A673 (cell line): ENCODE data around the gene DNAJC28. TPM values are rescaled to one million over a fixed set of nuclear protein-coding genes. Genes with fewer than 3 reads are reported as not detected.
"Not testable (repeated sequence)": the region's sequence is repeated elsewhere in the genome, so short reads cannot be mapped to it uniquely, and the experiment has no call there.

Experiments
- BruUV-seq: library from RNA; stranded (reverse); fragments of 400-500 nt; replicated peaks from 2 replicates; lab custom pipeline; 2021; lab: Mats Ljungman, UMichigan
- CTCF ChIA-PET: fragments of 300-600 bp; sonication (Branson Sonifier 250); formaldehyde crosslinking; loops from one replicate; lab custom pipeline; 2022; ENCODE audit warnings: antibody characterized with exemption; lab: Charles Lee
- POLR2A ChIA-PET: fragments of 300-600 bp; sonication (Branson Sonifier 250); formaldehyde crosslinking; loops from one replicate; lab custom pipeline; 2022; ENCODE audit warnings: antibody characterized with exemption; ENCODE audit not compliant: low non-redundant PET; lab: Charles Lee
- DNase-seq: peaks from one replicate; pipeline ENCODE4 v3.0.0-alpha.2; 2015; ENCODE audit warnings: low spot score
- H3K27ac ChIP-seq: fragments of 200-600 bp; sonication (generic); 2 replicates; pipeline ENCODE4 v1.5.1; 2016; ENCODE audit warnings: mixed run types, low read depth, mild to moderate bottlenecking, mixed read lengths, antibody characterized with exemption, low read length; ENCODE audit not compliant: poor library complexity, severe bottlenecking
- H3K27me3 ChIP-seq: fragments of 200-600 bp; sonication (generic); replicated peaks from 2 replicates; pipeline ENCODE4 v1.6.1; 2017; ENCODE audit warnings: mixed run types, low read depth, mild to moderate bottlenecking, mixed read lengths, antibody characterized with exemption, low read length; ENCODE audit not compliant: insufficient read depth, poor library complexity
- H3K36me3 ChIP-seq: fragments of 200-600 bp; sonication (generic); 2 replicates; pipeline ENCODE4 v1.6.1; 2016; ENCODE audit warnings: mixed run types, mild to moderate bottlenecking, mixed read lengths, antibody characterized with exemption, low read length; ENCODE audit not compliant: insufficient read depth, poor library complexity, severe bottlenecking
- H3K4me1 ChIP-seq: fragments of 200-600 bp; sonication (generic); 2 replicates; pipeline ENCODE4 v1.6.1; 2017; ENCODE audit warnings: mixed run types, mild to moderate bottlenecking, mixed read lengths, antibody characterized with exemption, low read length; ENCODE audit not compliant: insufficient read depth, poor library complexity, severe bottlenecking
- H3K4me3 ChIP-seq: fragments of 200-600 bp; sonication (generic); 2 replicates; pipeline ENCODE4 v1.5.1; 2016; ENCODE audit warnings: low read depth, mixed run types, mild to moderate bottlenecking, mixed read lengths, low read length; ENCODE audit not compliant: poor library complexity, severe bottlenecking
- H3K9me3 ChIP-seq: fragments of 200-600 bp; sonication (generic); 2 replicates; pipeline ENCODE4 v1.6.1; 2016; ENCODE audit warnings: mixed run types, low read depth, mild to moderate bottlenecking, mixed read lengths, antibody characterized with exemption, low read length; ENCODE audit not compliant: poor library complexity, severe bottlenecking
- EZH2 ChIP-seq: fragments of 200-600 bp; sonication (generic); IDR thresholded peaks from 2 replicates; pipeline ENCODE4 v1.6.1; 2017; ENCODE audit warnings: borderline replicate concordance, low read depth, mild to moderate bottlenecking, mixed read lengths, antibody characterized with exemption, low read length; ENCODE audit not compliant: poor library complexity, severe bottlenecking
- intact Hi-C: fragments of 100-400 bp; cut with micrococcal nuclease; formaldehyde crosslinking; loops from one replicate; pipeline ENCODE4 v1.10.0; 2022; ENCODE audit not compliant: unreplicated experiment
- total RNA-seq: library from RNA; stranded (reverse); gene quantifications from 2 replicates; pipeline ENCODE4 v1.2.3, GENCODE V29; 2021
- TF ChIP-seq, protein P1 (sequence below): fragments of 300-800, 200-600 bp; sonication (generic); conservative IDR thresholded peaks from 2 replicates; pipeline ENCODE4 v1.5.1; 2017; ENCODE audit warnings: low read depth, mild to moderate bottlenecking, antibody characterized with exemption, low read length, moderate library complexity, mixed read lengths

DNAJC28 gene
- total RNA-seq, 1 experiment from 2014 or later: 1.7 TPM

DNA sequence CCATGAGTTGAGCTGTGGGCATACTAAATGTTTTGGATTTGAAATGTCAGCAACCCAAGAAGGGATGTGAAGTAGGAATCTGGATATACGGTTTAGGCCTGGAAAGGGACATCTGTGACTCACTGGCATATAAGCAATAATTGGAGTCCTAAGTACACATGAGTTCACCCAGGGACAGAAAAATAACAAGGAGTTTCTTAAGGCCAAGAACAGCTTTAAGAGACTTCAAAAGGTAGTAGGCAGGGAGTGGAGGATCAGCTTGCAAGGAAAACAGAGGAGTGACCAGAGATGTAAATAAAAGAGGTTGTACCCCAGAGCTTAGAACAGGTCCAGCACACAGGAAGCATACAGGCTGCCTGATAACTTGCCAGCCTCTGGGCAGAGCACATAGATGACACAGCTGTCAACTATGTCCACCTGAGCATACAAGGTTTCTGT, 39.9 kb downstream of the DNAJC28 start:
- Histone ChIP-seq H3K4me3 (no peak overlapping the region), H3K27me3 (no peaks in the 10 kb centered on the region), H3K36me3 (peaks cover 4% of the 10 kb centered on the region), H3K27ac (no peak overlapping the region), H3K9me3 (no peaks in the 10 kb centered on the region), H3K4me1 (no peaks in the 10 kb centered on the region)
- intact Hi-C loops: no loop called here
- no TSS peak for BruUV-seq
- ChIA-PET CTCF (no interaction called here), POLR2A (interaction anchor here (0.6 kb wide), 1 partner anchor 325 kb away, joined by 10 read pairs; no protein-coding TSS in a partner anchor)
- no peak for TF ChIP-seq EZH2
- TF ChIP-seq, protein P1, sequence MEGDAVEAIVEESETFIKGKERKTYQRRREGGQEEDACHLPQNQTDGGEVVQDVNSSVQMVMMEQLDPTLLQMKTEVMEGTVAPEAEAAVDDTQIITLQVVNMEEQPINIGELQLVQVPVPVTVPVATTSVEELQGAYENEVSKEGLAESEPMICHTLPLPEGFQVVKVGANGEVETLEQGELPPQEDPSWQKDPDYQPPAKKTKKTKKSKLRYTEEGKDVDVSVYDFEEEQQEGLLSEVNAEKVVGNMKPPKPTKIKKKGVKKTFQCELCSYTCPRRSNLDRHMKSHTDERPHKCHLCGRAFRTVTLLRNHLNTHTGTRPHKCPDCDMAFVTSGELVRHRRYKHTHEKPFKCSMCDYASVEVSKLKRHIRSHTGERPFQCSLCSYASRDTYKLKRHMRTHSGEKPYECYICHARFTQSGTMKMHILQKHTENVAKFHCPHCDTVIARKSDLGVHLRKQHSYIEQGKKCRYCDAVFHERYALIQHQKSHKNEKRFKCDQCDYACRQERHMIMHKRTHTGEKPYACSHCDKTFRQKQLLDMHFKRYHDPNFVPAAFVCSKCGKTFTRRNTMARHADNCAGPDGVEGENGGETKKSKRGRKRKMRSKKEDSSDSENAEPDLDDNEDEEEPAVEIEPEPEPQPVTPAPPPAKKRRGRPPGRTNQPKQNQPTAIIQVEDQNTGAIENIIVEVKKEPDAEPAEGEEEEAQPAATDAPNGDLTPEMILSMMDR: no peak
- DNase-seq: no peak

DNA sequence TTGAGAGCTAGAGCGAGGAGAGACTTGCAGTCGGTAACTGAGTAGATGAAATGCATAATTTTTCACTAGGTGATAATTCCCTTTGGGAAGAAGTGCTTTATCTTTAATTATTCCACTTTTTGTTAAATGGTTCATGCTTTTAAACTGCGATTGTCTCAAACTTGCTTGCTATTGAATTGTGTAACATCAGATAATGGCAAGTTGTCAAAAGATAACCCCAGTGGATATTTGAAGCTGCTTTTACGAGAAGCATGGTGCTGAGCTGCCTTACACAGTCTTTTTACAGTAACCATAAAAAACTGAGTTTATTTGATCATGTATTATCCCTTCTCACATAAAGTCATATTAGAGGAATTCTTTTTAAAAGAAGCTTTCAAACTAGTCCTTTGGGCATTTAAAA, 41.9 kb downstream of the DNAJC28 start:
- no peaks in the 10 kb centered on the region for H3K36me3 ChIP-seq
- intact Hi-C loops: loop anchor here (5.0 to 10.0 kb wide), 3 partner anchors 455 to 617 kb away; no protein-coding TSS in a partner anchor
- no peak overlapping the region for H3K27ac ChIP-seq
- no peak overlapping the region for H3K4me3 ChIP-seq
- CTCF ChIA-PET: no interaction called here
- BruUV-seq: no TSS peak
- no peaks in the 10 kb centered on the region for H3K9me3 ChIP-seq
- no peaks in the 10 kb centered on the region for H3K27me3 ChIP-seq
- TF ChIP-seq, protein P1: no peak
- no peak for TF ChIP-seq EZH2
- H3K4me1 ChIP-seq: no peaks in the 10 kb centered on the region
- POLR2A ChIA-PET: no interaction called here
- DNase-seq: no peak

DNA sequence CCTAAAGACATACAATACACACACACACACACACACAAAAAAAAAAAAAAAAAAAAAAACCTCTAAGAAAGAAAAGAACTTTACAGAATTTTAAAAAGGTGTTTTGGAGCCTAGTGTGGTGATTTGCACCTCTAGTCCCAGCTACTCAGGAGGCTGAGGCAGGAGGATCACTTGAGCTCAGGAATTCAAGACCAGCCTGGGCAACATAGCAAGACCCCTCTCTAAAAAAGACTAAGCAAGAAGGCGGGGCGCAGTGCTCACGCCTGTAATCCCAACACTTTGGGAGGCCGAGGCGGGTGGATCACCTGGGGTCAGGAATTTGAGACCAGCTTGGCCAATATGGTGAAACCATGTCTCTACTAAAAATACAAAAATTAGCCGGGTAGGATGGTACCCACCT, 44.9 kb downstream of the DNAJC28 start:
- POLR2A ChIA-PET, H3K4me1 ChIP-seq, H3K4me3 ChIP-seq, H3K27ac ChIP-seq, H3K9me3 ChIP-seq, BruUV-seq, H3K27me3 ChIP-seq, DNase-seq, H3K36me3 ChIP-seq: not testable (repeated sequence)
- intact Hi-C loops: loop anchor here (5.0 to 10.0 kb wide), 3 partner anchors 452 to 614 kb away; no protein-coding TSS in a partner anchor
- CTCF ChIA-PET: interaction anchor here (3.9 kb wide), 1 partner anchor 247 kb away, joined by 35 read pairs; no protein-coding TSS in a partner anchor

DNA sequence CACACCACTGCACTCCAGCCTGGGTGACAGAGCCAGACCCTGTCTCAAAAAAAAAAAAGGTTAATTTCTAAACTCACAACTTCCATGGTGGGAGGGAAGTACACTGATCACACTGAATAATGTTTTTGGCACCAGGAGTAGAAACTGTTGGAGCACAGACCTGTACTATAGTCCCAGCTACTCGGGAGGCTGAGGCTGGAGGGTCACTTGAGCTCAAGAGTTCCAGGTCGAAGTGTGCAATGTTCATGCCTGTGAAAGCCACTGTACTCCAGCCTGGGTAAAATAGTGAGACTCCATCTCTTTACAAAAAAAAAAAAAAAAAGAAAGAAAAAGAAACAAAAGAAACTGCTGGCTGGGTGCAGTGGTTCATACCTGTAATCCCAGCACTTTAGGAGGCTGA, 47.0 kb downstream of the DNAJC28 start:
- peaks cover 11% of the 10 kb centered on the region for H3K4me1 ChIP-seq
- H3K27ac ChIP-seq: no peak overlapping the region
- no peak for DNase-seq
- TF ChIP-seq, protein P1: no peak
- no peak for TF ChIP-seq EZH2
- intact Hi-C loops: loop anchor here (2.0 to 10.0 kb wide), 2 partner anchors 84 to 450 kb away; no protein-coding TSS in a partner anchor
- no peaks in the 10 kb centered on the region for H3K9me3 ChIP-seq
- H3K27me3 ChIP-seq: no peaks in the 10 kb centered on the region
- ChIA-PET POLR2A (interaction anchor here (0.6 kb wide), 1 partner anchor 13 kb away, joined by 3 read pairs; no protein-coding TSS in a partner anchor), CTCF (interaction anchor here (0.6 to 3.9 kb wide), 10 partner anchors 83 to 1267 kb away, joined by 3 to 35 read pairs (median 4); partner anchors contain the start of genes IFNAR1 and IL10RB)
- no TSS peak for BruUV-seq
- H3K4me3 ChIP-seq: no peak overlapping the region
- H3K36me3 ChIP-seq: no peaks in the 10 kb centered on the region
